ENCODE measurements around the gene TSPAN4.
A peak's percentile ranks its signal among the peaks of the same experiment; 100 is the strongest.

The TSPAN4 gene

DNA sequence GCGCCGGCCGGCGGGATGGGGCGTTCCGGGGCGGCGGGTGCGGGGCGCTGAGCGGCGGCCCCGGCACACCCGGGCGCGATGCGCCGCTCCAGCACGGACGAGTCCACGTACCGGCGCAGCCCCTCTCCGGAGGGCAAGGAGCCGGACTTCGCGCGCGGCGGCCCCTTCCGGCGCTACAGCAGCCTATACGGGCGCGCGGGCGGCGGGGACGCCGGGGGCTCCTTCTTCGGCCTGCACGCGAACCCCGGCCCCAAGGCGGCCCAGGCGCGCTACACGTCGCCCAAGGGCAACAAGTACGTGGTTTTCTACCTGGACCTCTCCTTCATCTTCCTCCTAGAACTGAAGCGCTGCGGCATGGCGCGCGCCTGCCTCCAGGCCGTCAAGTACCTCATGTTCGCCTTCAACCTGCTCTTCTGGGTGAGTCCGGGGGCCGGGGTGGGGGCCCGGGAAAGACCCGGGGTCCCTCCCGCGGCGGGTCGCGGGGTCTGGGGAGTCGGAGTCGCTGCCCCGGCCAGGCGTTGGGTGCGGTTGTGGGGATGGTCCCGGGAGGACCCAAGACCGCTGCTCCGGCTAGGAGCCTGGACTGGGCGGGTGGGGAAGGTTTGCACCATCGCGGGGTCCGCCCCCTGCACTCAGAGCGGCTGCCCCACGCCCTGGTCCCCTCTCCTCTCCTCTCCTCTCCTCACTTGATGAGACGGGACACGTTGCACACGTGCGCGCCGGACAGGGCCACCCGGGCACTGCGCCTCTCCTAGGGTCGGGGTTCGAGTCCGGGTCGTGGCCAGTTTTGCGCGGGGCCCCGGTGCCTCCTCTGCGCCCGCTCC, 7.5 kb downstream of the TSPAN4 start:
- H3K4me3 Mint-ChIP-seq, result peak overlapping the region; percentile 82 to 85 (median 85)
- TF ChIP-seq CTCF (IDR thresholded peaks at IDR 0.05; ENCODE audit: unreplicated experiment in 3 of 3), result no peak
- peaks cover 4% of the 10 kb centered on the region for H3K27me3 Mint-ChIP-seq (ENCODE audit: low read depth)
- peaks cover 9% of the 10 kb centered on the region for H3K4me1 Mint-ChIP-seq
- H3K9me3 Mint-ChIP-seq, result no peaks in the 10 kb centered on the region
- no peak overlapping the region for H3K27ac Mint-ChIP-seq
- no peaks in the 10 kb centered on the region for H3K36me3 Mint-ChIP-seq (ENCODE audit: low read depth)

DNA sequence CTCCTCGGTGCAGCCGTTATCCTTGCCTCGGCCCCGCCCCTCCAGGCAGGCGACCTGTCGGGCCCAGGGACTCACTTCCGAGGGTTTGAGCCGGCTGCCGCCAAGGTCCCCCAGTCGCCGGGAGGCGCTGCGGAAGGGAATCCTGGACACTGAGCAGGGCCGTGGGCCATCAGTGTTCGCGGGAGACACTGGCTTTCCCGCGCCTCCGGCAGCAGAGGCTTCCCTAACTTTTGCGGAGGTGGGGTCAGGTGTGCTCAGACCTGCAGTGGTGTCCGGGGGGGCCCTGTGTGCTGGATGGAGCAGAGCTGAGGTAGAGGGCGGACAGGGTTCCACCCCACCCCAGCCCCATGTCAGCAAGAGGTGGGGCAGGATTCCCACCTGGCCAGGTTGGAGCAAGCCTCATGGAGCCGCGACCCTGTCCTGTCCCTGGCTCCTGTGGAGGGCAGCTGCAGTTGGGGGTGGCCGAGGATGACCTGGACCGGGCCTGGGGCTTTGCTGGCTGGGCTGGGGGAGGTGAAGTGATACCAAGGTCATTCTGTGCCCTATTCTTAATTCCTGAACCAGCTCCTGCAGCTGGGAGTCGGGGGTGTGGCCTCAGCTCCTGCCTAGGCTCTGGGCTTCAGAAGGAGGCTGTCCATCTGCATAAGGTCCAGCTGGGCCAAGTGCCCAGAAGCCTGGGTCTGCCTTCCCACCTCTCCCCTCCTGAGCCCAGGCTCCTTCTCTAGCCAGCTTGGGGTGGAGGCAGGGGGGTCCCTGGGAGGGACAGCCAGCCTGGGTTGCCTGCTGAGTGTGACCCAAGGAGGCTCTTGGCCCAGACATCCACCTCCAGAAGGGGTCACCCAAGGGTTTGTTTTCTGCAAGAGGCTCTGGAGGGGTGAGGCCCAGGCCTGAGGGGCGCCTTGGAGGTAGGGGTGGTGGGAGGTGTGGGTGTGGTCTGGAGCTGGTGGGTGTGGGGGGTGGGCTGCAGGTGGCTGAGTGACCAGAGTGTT, 8.4 kb downstream of the TSPAN4 start:
- Mint-ChIP-seq H3K4me3 (peak overlapping the region; percentile 80 to 84 (median 82)), H3K36me3 (ENCODE audit: low read depth) (no peaks in the 10 kb centered on the region), H3K4me1 (peaks cover 9% of the 10 kb centered on the region), H3K27ac (no peak overlapping the region), H3K9me3 (no peaks in the 10 kb centered on the region), H3K27me3 (ENCODE audit: low read depth) (peaks cover 4% of the 10 kb centered on the region)
- TF ChIP-seq CTCF (IDR thresholded peaks at IDR 0.05; ENCODE audit: unreplicated experiment in 3 of 3), result peak in 1 of 3 experiments; percentile 12

DNA sequence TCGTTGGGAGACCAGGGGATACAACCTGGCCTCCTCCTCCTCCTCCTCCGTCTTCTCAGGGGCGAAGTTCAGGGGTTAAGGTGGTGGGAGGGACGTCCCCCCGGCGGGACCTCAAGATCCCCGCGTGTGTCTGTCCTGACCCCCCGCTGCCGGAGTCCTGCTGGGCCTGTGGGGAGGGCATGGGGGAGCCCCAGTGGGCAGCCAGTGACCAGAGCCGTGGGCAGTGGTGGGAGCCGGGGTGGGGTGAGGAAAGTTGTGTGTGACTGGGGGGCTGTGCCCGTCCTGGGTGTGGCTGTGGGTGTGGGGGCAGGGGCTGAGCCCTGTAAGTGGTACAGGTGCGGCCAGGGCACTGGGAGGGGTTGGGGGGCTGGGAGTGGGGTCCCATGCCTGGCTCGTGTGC, 10.1 kb downstream of the TSPAN4 start:
- peak overlapping the region in 2 of 3 experiments; percentile 28 to 34 for H3K4me3 Mint-ChIP-seq
- H3K4me1 Mint-ChIP-seq, result peaks cover 9% of the 10 kb centered on the region
- H3K36me3 Mint-ChIP-seq (ENCODE audit: low read depth), result no peaks in the 10 kb centered on the region
- peaks cover 4% of the 10 kb centered on the region for H3K27me3 Mint-ChIP-seq (ENCODE audit: low read depth)
- H3K27ac Mint-ChIP-seq, result no peak overlapping the region
- TF ChIP-seq CTCF (IDR thresholded peaks at IDR 0.05; ENCODE audit: unreplicated experiment in 3 of 3), result no peak
- no peaks in the 10 kb centered on the region for H3K9me3 Mint-ChIP-seq

GRCh38 chr11:853682-854448, 11.2 kb downstream of the TSPAN4 start:
- peaks cover 4% of the 10 kb centered on the region for H3K27me3 Mint-ChIP-seq (ENCODE audit: low read depth)
- no peaks in the 10 kb centered on the region for H3K9me3 Mint-ChIP-seq
- H3K4me3 Mint-ChIP-seq, result no peak overlapping the region
- H3K27ac Mint-ChIP-seq, result no peak overlapping the region
- H3K36me3 Mint-ChIP-seq (ENCODE audit: low read depth), result no peaks in the 10 kb centered on the region
- TF ChIP-seq CTCF (IDR thresholded peaks at IDR 0.05; ENCODE audit: unreplicated experiment in 3 of 3), result no peak
- H3K4me1 Mint-ChIP-seq, result peaks cover 9% of the 10 kb centered on the region

DNA sequence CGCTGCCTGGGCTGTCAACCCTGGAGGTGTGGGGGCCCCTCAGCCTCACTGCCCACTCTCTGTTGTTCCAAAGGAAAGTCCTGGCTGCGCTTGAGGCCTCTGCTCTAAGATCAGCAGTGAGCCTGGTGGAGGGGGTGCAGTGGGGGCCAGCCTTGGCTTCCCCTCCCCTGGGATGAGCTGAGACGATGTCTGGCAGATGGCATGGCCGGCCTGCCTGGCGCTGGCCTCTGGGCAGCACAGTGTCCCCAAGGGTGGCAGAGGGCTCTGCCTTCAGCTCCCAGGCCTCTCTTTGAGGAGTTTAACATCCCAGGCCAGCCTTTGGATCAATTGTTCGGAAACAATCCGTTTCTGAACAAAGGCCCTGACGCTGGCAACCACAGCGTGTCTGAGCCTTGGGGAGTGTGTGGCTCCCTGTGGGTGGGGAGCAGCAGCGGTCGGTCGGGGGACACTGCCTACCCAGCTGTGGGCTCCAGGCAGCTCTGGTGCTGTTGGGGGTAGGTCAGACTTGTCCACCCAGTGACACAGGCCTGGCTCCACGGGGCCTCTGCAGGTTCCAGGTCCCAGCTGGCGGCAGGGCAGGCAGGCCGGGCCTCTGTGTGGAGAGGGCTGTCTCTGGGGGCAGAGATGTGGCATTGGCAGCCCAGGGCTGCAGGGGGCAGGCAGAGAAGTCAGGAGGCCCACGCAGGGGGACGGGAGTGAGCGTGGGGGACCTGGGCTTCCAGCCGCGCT, 12.1 kb downstream of the TSPAN4 start:
- Mint-ChIP-seq H3K27me3 (ENCODE audit: low read depth) (peaks cover 4% of the 10 kb centered on the region), H3K27ac (peak overlapping the region in 2 of 3 experiments; percentile 28 to 52), H3K4me3 (peak overlapping the region in 1 of 3 experiments; percentile 49), H3K4me1 (peaks cover 14% of the 10 kb centered on the region), H3K9me3 (no peaks in the 10 kb centered on the region), H3K36me3 (ENCODE audit: low read depth) (no peaks in the 10 kb centered on the region)
- no peak for TF ChIP-seq CTCF (IDR thresholded peaks at IDR 0.05; ENCODE audit: unreplicated experiment in 3 of 3)

Data from nephron (organoid).